AG09319 (cell line): ENCODE data around the gene TSPAN18.

ENCODE experiments used
- DNase-seq: peaks from one replicate; pipeline ENCODE4 v3.0.0-alpha.2; 2010; ENCODE audit warnings: low read depth; ENCODE audit errors: extremely low read depth
- CTCF ChIP-seq: IDR thresholded peaks from 2 replicates; pipeline ENCODE4 v1.5.1; 2011; ENCODE audit warnings: low read depth, mild to moderate bottlenecking, inconsistent platforms, low read length, moderate library complexity

Gene TSPAN18

GRCh38 chr11:44791316-44791925 lies 64.7 kb downstream of the TSPAN18 start:
- no peak for TF ChIP-seq CTCF
- DNase-seq, result no peak

GRCh38 chr11:44792171-44792570 lies 65.4 kb downstream of the TSPAN18 start:
- DNase-seq, result no peak
- TF ChIP-seq CTCF, result no peak

- no peak for TF ChIP-seq CTCF
- no peak for DNase-seq
Measured at GRCh38 chr11:44793350-44794090, 66.8 kb downstream of the TSPAN18 start.

GRCh38 chr11:44795803-44796535 lies 69.2 kb downstream of the TSPAN18 start:
- TF ChIP-seq CTCF, result no peak

GRCh38 chr11:44797051-44797450 lies 70.3 kb downstream of the TSPAN18 start:
- DNase-seq, result no peak
- TF ChIP-seq CTCF, result no peak

More at GRCh38 chr11:44795803-44796535, 69.2 kb downstream of the TSPAN18 start:
- no peak for DNase-seq

- no peak for DNase-seq
- TF ChIP-seq CTCF, result no peak
Measured at GRCh38 chr11:44797886-44798606, 71.3 kb downstream of the TSPAN18 start.
